Left forelimb (tissue), 1 donor: Measurements from ENCODE around the gene CREB3L1.

Source experiments
- DNase-seq: peaks from one replicate; pipeline ENCODE4 v3.0.0-alpha.2; 2018; ENCODE audit warnings: low spot score

Gene CREB3L1

GRCh38 chr11:46345131-46345597 is 67.7 kb downstream of the CREB3L1 start:
- DNase-seq: no peak

- no peak for DNase-seq
Observed at GRCh38 chr11:46345881-46346484, 68.5 kb downstream of the CREB3L1 start.

DNA sequence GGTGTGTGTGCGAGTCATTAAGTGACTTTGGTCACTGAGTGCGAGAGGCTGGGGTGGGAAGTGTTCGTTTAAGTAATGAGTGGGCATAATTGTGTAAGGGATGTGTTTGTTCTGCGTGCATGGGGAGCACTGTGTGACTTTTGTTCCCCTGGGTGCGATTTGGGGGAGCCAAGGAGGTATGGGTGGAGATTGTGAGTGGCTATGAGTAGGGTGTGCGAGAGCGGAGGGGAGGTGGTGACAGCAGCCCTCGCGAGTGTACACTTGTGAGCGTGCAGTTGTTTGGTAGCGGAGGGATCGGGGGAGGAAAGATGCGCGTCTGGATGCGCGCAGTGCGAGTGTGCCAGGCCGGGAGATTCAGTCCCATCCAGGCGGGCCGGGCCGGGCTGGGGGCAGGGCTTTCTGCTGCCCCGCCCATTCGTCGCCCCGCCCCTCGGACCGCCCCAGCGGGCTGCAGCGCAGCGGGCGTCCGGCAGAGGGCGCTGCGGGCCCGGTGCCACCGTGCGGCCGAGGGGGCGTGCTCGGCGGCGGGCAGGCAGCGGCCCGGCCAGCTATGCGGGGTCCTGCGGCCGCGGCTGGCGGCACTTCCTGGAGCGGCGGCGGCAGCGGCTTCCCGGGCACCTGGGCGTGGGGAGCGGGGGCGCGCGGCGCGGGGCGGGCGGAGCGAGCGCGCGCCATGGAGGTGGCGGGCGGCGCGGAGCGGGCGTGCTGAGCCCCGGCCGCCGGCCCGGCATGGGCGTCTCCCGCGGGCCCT is 69.6 kb downstream of the CREB3L1 start, which contains the start of gene DGKZ:
DGKZ (plus strand) TSS at position 578 of the 751 bp plus-strand sequence. CDS start 197 bp downstream, outside the sequence.
- DNase-seq: peak; percentile 92

DNA sequence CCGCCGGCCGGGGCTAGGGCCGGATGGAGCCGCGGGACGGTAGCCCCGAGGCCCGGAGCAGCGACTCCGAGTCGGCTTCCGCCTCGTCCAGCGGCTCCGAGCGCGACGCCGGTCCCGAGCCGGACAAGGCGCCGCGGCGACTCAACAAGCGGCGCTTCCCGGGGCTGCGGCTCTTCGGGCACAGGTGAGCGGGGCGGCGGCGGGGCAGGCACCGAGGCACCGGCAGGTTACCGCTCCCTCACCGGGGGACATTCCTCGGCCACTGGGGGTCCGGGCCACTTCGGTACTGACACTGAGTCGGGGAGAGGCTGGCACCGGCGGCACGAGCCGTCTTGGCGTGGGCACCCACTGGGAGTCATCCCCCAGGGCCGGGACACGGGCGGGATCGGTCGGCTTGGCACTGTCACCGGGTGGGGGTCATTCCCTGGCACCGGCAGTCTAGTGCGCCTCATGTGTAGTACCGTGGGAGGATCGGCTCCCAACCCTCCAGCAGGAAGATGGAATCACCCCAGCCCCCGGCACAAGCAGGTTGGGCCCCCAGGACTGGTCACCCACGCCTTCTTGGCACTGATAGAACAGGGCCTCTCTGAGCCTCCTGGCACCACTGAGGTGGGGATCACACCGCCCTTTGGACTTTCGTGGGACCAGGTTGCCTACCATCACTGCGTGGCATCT is 70.3 kb downstream of the CREB3L1 start:
- DNase-seq: no peak

DNA sequence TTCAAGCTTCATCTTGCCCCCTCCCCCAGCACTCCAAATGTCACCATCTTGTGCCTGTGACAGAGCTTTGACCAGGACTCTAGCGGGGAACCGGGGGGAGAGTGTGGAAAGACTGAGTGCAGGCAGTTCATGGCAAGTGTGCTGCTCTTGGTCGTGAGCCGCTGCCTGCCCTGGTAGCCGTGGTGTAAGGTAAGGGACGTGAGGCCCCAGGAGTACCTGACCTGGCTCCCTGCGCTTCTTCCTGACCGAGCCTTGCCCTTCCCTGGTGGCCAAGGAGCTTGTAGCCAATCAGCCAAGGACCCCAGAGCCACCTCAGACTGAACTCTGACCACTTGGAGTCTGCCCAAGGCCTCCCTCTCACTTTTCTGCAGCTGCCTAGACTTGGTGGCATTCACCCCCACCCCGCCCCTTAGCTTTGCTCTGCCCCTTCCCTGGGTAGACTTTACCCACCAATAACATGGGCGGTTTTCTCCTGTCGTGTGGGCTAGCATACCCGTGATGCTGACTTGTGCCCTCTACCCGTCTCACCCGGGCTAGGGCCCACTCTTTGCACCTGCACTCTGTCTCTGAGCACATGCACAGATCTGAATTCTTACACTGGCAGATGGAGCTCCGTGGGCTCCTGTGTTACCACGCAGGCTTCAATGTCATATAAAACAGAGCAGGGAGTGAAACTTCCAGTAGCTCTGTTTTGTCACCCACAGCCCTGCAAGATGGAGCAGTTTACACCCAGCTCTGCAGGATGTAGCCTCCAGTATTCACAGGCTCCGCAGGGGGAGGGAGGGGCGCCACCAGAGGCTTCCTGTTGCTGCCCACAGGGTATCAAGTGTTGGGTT is 71.3 kb downstream of the CREB3L1 start:
- no peak for DNase-seq

- DNase-seq: no peak
Observed at GRCh38 chr11:46350695-46351094, 73.2 kb downstream of the CREB3L1 start.

GRCh38 chr11:46351148-46351547 is 73.7 kb downstream of the CREB3L1 start:
- no peak for DNase-seq

DNA sequence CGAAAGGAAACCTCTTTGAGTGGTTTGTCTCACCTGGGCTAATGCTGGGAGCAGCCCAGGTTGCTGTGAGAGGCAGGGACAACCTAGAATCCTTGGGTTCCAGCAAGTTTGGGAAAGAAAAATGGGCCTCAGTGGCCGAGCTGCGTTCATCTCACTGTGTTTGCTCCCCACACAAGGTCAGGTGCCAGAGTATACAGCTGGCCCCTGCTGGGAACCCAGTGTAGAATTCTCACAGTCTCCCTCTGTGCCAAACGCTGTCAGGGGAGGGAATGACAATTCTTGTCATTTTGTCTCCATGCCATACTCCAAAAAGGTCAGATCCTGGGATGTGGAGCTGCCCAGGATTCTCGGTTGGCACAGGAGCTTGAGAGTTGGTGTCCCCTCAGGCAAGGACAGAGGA is 74.1 kb downstream of the CREB3L1 start:
- no peak for DNase-seq

GRCh38 chr11:46352063-46352841 is 74.8 kb downstream of the CREB3L1 start:
- DNase-seq: no peak

- DNase-seq: no peak
Observed at GRCh38 chr11:46353698-46354097, 76.2 kb downstream of the CREB3L1 start.

- DNase-seq: no peak
Observed at GRCh38 chr11:46356924-46357482, 79.5 kb downstream of the CREB3L1 start.

DNA sequence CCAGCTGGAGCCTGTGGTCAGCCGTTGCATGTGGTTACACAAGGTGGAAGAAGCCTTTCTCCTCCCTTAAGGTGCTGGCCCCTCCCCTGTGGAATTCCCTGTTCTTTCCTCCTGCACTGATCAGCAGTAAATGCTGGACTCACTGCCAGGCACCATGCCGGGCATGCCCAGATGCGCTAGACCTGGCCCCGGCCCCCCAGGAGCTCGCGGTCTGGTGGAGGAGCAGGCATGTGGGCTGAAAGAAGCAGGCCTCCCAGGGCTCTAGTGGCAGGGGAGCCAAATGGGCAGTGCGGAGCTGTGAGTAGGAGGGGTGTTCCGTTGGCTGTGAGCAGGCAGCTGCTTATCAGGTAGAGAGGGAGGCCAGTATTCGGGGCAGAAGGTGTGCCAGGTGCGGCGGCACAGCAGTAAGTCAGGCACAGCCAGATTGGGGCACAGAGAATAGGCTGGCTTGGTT is 80.0 kb downstream of the CREB3L1 start:
- DNase-seq: no peak

GRCh38 chr11:46359953-46360352 is 82.5 kb downstream of the CREB3L1 start:
- DNase-seq: no peak

DNA sequence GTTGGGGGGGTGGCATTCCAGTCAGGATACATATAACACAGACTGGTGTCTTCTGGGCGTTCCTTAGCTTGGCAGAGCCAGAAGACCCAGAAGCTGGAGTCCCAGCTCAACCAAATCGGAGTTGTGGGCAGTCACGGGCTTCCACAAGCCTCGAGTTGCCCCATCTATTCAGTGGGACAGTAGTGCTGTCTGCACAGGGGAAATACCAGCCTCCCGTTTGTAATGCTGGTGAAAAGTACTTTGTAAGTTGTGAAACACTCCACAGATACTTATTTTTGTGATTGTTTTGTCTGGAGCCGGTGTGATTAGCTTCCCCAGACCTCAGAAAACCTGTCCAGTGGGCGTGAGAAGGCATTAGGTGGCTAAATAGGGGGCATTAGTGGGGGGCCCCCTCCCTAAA is 83.4 kb downstream of the CREB3L1 start:
- no peak for DNase-seq

DNA sequence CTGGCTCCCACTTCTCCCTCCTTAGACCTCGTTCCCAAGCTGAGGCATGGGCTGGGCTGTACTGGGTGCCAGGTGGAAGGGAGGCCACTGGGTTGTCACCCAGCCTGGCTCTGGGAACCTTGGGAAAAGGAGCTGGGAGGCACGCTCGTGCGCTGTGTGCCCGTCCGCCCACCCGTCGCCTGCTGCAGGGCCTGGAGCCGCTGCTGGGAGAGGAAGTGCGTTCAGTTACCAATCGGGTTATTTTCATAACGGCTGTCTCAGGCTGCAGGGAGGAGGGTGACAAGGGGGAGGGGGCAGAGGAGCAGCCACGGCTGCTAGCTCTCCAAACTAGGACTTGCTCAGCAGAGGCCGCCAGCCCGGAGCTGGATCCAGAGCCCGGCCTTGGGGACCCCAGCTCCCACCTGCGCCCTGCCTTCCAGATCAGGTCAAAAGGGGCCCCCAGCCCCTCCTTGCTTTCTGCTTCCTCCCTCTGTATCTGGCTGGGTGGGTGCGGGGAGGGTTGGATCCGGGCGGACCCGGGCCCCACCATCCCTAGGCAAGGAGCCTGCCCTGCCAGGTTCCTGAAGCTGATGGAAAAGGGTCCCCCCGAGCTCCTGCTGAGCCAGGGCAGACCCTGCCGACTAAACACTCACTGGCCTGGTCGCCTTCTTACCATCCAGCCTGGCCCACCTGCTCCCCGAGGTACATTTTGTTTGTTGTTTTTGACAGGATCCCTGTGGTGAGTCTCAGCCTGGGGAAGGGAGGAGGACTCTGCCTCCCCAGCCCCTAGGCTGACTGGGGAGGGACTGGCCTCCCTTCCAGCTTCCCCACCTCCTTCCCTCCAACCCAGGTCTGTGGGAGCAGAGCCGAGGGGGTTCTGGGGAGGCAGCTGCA is 84.1 kb downstream of the CREB3L1 start:
- peak; percentile 81 for DNase-seq

DNA sequence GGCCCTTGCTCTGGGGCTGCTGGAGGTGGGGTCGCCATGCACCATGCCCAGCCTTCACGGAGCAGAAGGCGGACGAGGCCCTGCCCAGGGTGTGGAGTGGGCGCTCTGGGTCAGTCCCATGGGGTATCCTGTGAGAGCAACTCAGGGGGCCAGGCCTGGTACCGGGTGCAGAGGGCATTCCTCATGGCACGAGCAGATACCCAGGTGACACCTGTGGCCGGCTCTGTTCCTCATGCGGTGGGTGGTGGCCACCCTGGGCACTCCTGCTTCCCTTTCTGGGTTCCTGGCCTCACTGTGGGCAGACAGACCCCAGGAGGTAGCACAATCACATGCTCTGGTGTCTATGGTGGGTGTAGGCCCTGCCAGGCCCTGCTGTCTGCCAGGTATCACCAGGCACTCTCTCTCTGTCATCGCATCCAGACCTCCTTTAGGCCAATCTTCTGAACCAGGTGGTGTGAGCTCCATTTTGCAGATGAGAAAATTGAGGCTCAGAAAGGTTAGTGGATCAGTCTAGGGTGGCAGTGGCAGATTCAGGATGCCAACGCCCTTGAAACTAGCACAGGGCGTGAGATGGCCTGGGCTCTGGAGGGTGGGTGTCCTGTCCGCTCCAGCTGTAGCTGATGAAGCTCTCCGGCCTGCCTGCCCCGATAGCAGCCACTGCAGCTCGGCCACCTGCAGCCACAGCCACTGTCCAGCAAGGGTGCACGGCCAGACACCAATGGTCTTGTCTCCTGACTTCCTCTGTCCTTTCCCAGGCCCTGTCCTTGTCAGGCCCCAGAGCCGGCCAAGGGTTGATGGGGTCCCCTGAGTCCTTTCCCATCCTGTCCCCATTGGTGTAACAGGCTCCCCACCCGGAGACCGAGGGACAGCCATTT is 84.9 kb downstream of the CREB3L1 start:
- no peak for DNase-seq

GRCh38 chr11:46363031-46363407 is 85.6 kb downstream of the CREB3L1 start:
- no peak for DNase-seq

DNA sequence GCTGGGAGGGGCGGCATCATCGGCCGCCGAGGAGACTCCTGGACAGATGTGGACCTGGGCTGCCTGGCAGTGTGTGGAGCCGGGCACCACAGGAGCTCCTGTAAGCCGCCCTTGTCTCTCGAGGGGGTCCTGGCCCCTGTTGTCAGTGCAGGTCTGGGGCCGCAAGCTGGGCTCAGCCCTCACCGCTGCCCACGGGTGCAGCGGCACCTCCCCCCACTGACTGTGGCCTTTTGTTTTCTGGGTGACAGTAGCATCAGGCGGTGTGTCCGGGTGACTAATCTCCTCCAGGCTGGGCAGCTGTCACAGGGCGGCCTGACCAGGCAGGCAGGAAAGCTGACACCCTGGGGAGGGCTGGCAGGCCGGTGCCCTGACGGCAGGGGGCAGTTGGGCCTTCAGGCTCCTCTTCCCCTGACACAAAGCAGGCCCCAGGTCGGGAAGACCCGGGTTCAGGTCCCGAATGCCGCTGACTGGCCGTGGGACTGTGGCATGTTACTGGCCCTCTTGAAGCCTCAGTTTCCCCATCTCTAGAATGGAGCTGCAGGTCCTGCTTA is 86.1 kb downstream of the CREB3L1 start:
- DNase-seq: no peak

- no peak for DNase-seq
Observed at GRCh38 chr11:46364056-46364455, 86.6 kb downstream of the CREB3L1 start.
